ENCODE measurements around the gene TMEM168.

Gene TMEM168

DNA sequence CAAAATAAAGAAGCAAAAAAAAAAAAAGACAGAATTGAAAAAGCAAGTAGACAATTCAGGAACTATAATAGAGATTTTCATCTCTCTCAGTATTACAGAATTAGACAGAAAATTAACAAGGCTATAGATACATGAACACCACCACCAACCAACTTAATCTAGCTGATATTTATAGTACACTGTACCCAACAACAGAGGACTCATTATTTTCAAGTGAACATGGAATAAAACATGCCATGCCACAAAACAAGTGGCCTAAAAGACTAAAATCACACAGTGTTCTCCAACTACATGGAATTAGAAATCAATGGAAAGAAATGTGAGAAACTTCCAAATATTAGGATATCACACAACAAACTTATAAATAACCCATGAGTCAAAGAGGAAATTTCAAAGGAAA is 9.1 kb downstream of the TMEM168 start:
- Histone ChIP-seq H3K36me3 (ENCODE audit: control insufficient read depth, insufficient read depth, low read length) (0 out of 2 replicates have a peak, but pooled peaks cover 9% of the 10 kb centered on the region), H3K4me3 (ENCODE audit: low read depth, low read length) (no peak overlapping the region), H3K27me3 (ENCODE audit: control insufficient read depth, insufficient read depth, low read length) (no peaks in the 10 kb centered on the region), H3K27ac (ENCODE audit: low read depth, low read length) (no peak overlapping the region), H3K4me1 (ENCODE audit: control insufficient read depth, insufficient read depth, low read length) (peaks cover 5% of the 10 kb centered on the region; the same call in 1 of the 2 replicates), H3K9me3 (ENCODE audit: control insufficient read depth, insufficient read depth, low read length) (no peaks in the 10 kb centered on the region), H3K9ac (ENCODE audit: low read depth, low read length) (no peak overlapping the region)

- H3K9ac ChIP-seq (ENCODE audit: low read depth, low read length), result no peak overlapping the region
- no peak overlapping the region for H3K4me3 ChIP-seq (ENCODE audit: low read depth, low read length)
- H3K9me3 ChIP-seq (ENCODE audit: control insufficient read depth, insufficient read depth, low read length), result no peaks in the 10 kb centered on the region
- H3K36me3 ChIP-seq (ENCODE audit: control insufficient read depth, insufficient read depth, low read length), result 0 out of 2 replicates have a peak, but pooled peaks cover 9% of the 10 kb centered on the region
- no peak overlapping the region for H3K27ac ChIP-seq (ENCODE audit: low read depth, low read length)
- no peaks in the 10 kb centered on the region for H3K27me3 ChIP-seq (ENCODE audit: control insufficient read depth, insufficient read depth, low read length)
- peaks cover 5% of the 10 kb centered on the region; the same call in 1 of the 2 replicates for H3K4me1 ChIP-seq (ENCODE audit: control insufficient read depth, insufficient read depth, low read length)
Observed at GRCh38 chr7:112779667-112780066, 10.5 kb downstream of the TMEM168 start.

DNA sequence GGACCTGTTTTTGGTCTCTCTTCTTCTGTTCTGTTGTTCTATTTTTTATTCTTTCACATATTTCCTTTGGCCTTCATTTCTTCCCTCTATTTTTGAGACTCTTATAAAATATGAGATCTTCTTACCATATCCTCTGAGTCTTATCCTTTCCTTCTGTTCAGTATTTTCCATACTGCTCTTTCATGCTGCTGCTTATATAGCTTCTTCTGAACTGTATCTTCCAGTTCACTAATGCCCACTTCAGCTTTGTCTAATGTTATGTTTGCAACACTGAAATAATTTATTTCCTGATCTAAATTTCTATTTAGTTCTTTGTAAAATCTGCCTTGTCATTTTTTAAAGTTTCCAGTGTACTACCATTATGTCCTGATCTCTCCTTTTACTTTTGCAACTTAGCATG is 12.8 kb downstream of the TMEM168 start:
- no peaks in the 10 kb centered on the region; the same call in 1 of the 2 replicates for H3K36me3 ChIP-seq (ENCODE audit: control insufficient read depth, insufficient read depth, low read length)
- peaks cover 1% of the 10 kb centered on the region; the same call in 1 of the 2 replicates for H3K4me1 ChIP-seq (ENCODE audit: control insufficient read depth, insufficient read depth, low read length)
- H3K27ac ChIP-seq (ENCODE audit: low read depth, low read length), result no peak overlapping the region
- no peak overlapping the region for H3K9ac ChIP-seq (ENCODE audit: low read depth, low read length)
- no peak overlapping the region for H3K4me3 ChIP-seq (ENCODE audit: low read depth, low read length)
- no peaks in the 10 kb centered on the region for H3K27me3 ChIP-seq (ENCODE audit: control insufficient read depth, insufficient read depth, low read length)
- no peaks in the 10 kb centered on the region for H3K9me3 ChIP-seq (ENCODE audit: control insufficient read depth, insufficient read depth, low read length)

DNA sequence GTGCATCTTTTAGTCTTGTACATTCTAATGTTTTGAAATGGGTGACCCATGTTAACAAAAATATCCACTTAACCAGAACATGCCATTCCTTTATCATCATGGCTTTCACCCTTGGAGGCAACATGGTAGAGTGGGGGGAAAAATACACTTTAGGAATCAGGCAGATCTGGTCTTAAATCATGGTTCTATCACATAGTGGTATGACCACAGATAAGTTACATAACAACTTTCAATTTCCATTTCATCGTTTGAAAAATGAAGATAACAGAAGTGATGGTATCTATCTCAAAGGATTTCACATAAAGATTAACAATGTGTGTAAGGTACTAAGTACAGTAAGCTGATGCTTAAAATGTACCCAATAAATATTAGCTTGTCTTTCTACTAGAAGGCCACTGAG is 19.0 kb downstream of the TMEM168 start:
- Histone ChIP-seq H3K36me3 (ENCODE audit: control insufficient read depth, insufficient read depth, low read length) (no peaks in the 10 kb centered on the region; the same call in 1 of the 2 replicates), H3K9me3 (ENCODE audit: control insufficient read depth, insufficient read depth, low read length) (no peaks in the 10 kb centered on the region), H3K27ac (ENCODE audit: low read depth, low read length) (no peak overlapping the region), H3K9ac (ENCODE audit: low read depth, low read length) (no peak overlapping the region), H3K4me1 (ENCODE audit: control insufficient read depth, insufficient read depth, low read length) (no peaks in the 10 kb centered on the region), H3K27me3 (ENCODE audit: control insufficient read depth, insufficient read depth, low read length) (no peaks in the 10 kb centered on the region), H3K4me3 (ENCODE audit: low read depth, low read length) (no peak overlapping the region)

GRCh38 chr7:112770051-112770450 is 20.1 kb downstream of the TMEM168 start:
- H3K9ac ChIP-seq (ENCODE audit: low read depth, low read length), result no peak overlapping the region
- no peak overlapping the region for H3K27ac ChIP-seq (ENCODE audit: low read depth, low read length)
- H3K9me3 ChIP-seq (ENCODE audit: control insufficient read depth, insufficient read depth, low read length), result no peaks in the 10 kb centered on the region
- H3K27me3 ChIP-seq (ENCODE audit: control insufficient read depth, insufficient read depth, low read length), result no peaks in the 10 kb centered on the region
- no peaks in the 10 kb centered on the region; the same call in 1 of the 2 replicates for H3K36me3 ChIP-seq (ENCODE audit: control insufficient read depth, insufficient read depth, low read length)
- H3K4me3 ChIP-seq (ENCODE audit: low read depth, low read length), result no peak overlapping the region
- H3K4me1 ChIP-seq (ENCODE audit: control insufficient read depth, insufficient read depth, low read length), result no peaks in the 10 kb centered on the region

- H3K27me3 ChIP-seq (ENCODE audit: control insufficient read depth, insufficient read depth, low read length), result no peaks in the 10 kb centered on the region
- no peak overlapping the region for H3K4me3 ChIP-seq (ENCODE audit: low read depth, low read length)
- no peaks in the 10 kb centered on the region for H3K9me3 ChIP-seq (ENCODE audit: control insufficient read depth, insufficient read depth, low read length)
- H3K36me3 ChIP-seq (ENCODE audit: control insufficient read depth, insufficient read depth, low read length), result no peaks in the 10 kb centered on the region
- no peaks in the 10 kb centered on the region for H3K4me1 ChIP-seq (ENCODE audit: control insufficient read depth, insufficient read depth, low read length)
- H3K9ac ChIP-seq (ENCODE audit: low read depth, low read length), result no peak overlapping the region
- H3K27ac ChIP-seq (ENCODE audit: low read depth, low read length), result no peak overlapping the region
Observed at GRCh38 chr7:112765105-112765504, 25.1 kb downstream of the TMEM168 start.

GRCh38 chr7:112763996-112764395 is 26.2 kb downstream of the TMEM168 start:
- H3K4me1 ChIP-seq (ENCODE audit: control insufficient read depth, insufficient read depth, low read length), result no peaks in the 10 kb centered on the region
- no peak overlapping the region for H3K4me3 ChIP-seq (ENCODE audit: low read depth, low read length)
- no peaks in the 10 kb centered on the region for H3K27me3 ChIP-seq (ENCODE audit: control insufficient read depth, insufficient read depth, low read length)
- H3K9me3 ChIP-seq (ENCODE audit: control insufficient read depth, insufficient read depth, low read length), result no peaks in the 10 kb centered on the region
- no peak overlapping the region for H3K9ac ChIP-seq (ENCODE audit: low read depth, low read length)
- no peaks in the 10 kb centered on the region for H3K36me3 ChIP-seq (ENCODE audit: control insufficient read depth, insufficient read depth, low read length)
- H3K27ac ChIP-seq (ENCODE audit: low read depth, low read length), result no peak overlapping the region

GRCh38 chr7:112763298-112763697 is 26.9 kb downstream of the TMEM168 start:
- Histone ChIP-seq H3K9ac (ENCODE audit: low read depth, low read length) (no peak overlapping the region), H3K27ac (ENCODE audit: low read depth, low read length) (no peak overlapping the region), H3K9me3 (ENCODE audit: control insufficient read depth, insufficient read depth, low read length) (no peaks in the 10 kb centered on the region), H3K4me1 (ENCODE audit: control insufficient read depth, insufficient read depth, low read length) (no peaks in the 10 kb centered on the region), H3K36me3 (ENCODE audit: control insufficient read depth, insufficient read depth, low read length) (no peaks in the 10 kb centered on the region), H3K27me3 (ENCODE audit: control insufficient read depth, insufficient read depth, low read length) (no peaks in the 10 kb centered on the region), H3K4me3 (ENCODE audit: low read depth, low read length) (no peak overlapping the region)

DNA sequence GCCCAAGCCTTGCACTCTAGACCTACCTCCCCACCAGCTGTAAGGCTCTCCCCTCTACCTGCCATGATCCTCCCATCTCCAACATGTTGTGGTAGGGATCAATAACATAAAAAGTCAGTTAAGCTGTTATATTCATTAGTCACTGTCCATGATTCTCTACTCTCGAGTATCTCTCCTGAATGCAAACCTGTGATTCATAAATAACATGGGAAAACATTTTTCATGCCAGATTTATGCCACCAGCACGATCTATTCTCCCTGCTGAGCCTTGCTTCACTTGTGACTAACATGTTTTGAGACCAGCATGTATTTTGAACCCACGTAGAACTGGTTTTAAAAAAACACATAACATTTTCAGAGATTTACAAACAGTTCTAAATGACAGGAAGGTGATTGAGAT is 30.3 kb downstream of the TMEM168 start:
- Histone ChIP-seq H3K9me3 (ENCODE audit: control insufficient read depth, insufficient read depth, low read length) (no peaks in the 10 kb centered on the region), H3K4me3 (ENCODE audit: low read depth, low read length) (no peak overlapping the region), H3K27me3 (ENCODE audit: control insufficient read depth, insufficient read depth, low read length) (no peaks in the 10 kb centered on the region), H3K36me3 (ENCODE audit: control insufficient read depth, insufficient read depth, low read length) (no peaks in the 10 kb centered on the region), H3K9ac (ENCODE audit: low read depth, low read length) (no peak overlapping the region), H3K4me1 (ENCODE audit: control insufficient read depth, insufficient read depth, low read length) (no peaks in the 10 kb centered on the region), H3K27ac (ENCODE audit: low read depth, low read length) (no peak overlapping the region)

DNA sequence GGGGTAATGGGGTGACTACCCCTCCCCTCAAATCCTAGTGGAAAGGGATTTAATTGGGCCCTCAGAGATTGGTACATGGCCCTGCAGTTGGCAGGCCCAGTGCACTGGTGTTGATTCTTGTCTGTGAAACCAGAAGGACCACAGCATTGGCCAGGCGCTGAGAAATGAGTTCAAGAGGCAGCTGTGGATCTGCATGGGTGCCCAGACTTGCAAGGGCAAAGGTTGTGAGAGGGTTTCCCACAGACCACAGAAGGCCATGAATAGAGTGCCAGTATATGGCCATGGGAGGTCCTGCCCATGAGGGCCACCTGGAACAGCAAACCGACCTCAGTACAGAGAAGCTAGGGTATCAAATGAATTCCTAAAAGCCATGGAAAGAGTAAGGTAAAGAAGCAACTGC is 32.9 kb downstream of the TMEM168 start:
- H3K36me3 ChIP-seq (ENCODE audit: control insufficient read depth, insufficient read depth, low read length), result no peaks in the 10 kb centered on the region
- no peak overlapping the region for H3K27ac ChIP-seq (ENCODE audit: low read depth, low read length)
- no peaks in the 10 kb centered on the region for H3K4me1 ChIP-seq (ENCODE audit: control insufficient read depth, insufficient read depth, low read length)
- H3K4me3 ChIP-seq (ENCODE audit: low read depth, low read length), result no peak overlapping the region
- H3K9me3 ChIP-seq (ENCODE audit: control insufficient read depth, insufficient read depth, low read length), result no peaks in the 10 kb centered on the region
- no peaks in the 10 kb centered on the region for H3K27me3 ChIP-seq (ENCODE audit: control insufficient read depth, insufficient read depth, low read length)
- no peak overlapping the region for H3K9ac ChIP-seq (ENCODE audit: low read depth, low read length)

GRCh38 chr7:112753298-112753697 is 36.9 kb downstream of the TMEM168 start:
- Histone ChIP-seq H3K9me3 (ENCODE audit: control insufficient read depth, insufficient read depth, low read length) (no peaks in the 10 kb centered on the region), H3K36me3 (ENCODE audit: control insufficient read depth, insufficient read depth, low read length) (no peaks in the 10 kb centered on the region), H3K27ac (ENCODE audit: low read depth, low read length) (no peak overlapping the region), H3K9ac (ENCODE audit: low read depth, low read length) (no peak overlapping the region), H3K27me3 (ENCODE audit: control insufficient read depth, insufficient read depth, low read length) (no peaks in the 10 kb centered on the region), H3K4me3 (ENCODE audit: low read depth, low read length) (no peak overlapping the region), H3K4me1 (ENCODE audit: control insufficient read depth, insufficient read depth, low read length) (no peaks in the 10 kb centered on the region)

DNA sequence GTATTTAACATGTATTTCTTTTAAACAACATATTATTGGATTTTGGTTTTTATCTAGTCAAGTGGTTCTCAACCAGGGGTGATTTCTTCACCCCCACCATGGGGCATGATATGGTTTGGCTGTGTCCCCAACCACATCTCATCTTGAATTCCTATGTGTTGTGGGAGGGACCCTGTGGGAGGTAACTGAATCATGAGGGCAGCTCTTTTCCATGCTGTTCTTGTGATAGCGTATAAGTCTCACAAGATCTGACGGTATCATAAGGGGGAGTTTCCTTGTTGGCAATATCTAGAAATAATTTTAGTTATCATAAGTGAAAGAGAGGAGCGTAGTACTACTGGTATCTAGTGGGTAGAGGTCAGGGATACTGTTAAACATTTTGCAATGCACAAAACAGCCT is 37.6 kb downstream of the TMEM168 start:
- no peaks in the 10 kb centered on the region for H3K4me1 ChIP-seq (ENCODE audit: control insufficient read depth, insufficient read depth, low read length)
- no peak overlapping the region for H3K4me3 ChIP-seq (ENCODE audit: low read depth, low read length)
- no peaks in the 10 kb centered on the region for H3K27me3 ChIP-seq (ENCODE audit: control insufficient read depth, insufficient read depth, low read length)
- no peaks in the 10 kb centered on the region for H3K9me3 ChIP-seq (ENCODE audit: control insufficient read depth, insufficient read depth, low read length)
- H3K36me3 ChIP-seq (ENCODE audit: control insufficient read depth, insufficient read depth, low read length), result no peaks in the 10 kb centered on the region
- H3K27ac ChIP-seq (ENCODE audit: low read depth, low read length), result no peak overlapping the region
- no peak overlapping the region for H3K9ac ChIP-seq (ENCODE audit: low read depth, low read length)
